K562 (cell line): ENCODE results near the gene MUC5AC. TPM values are rescaled to one million over a fixed set of nuclear protein-coding genes. Genes with fewer than 3 reads are reported as not detected.
A peak's percentile ranks its signal among the peaks of the same experiment; 100 is the strongest.

Source experiments
- ATAC-seq: fragments of 200-7000 bp; cut with Tn5 transposase; 3 replicates; pipeline ENCODE4 v1.9.1; 2020; ENCODE audit warnings: moderate library complexity
- BruUV-seq: library from RNA; stranded (reverse); fragments of 400-500 nt; replicated peaks from 2 replicates; lab custom pipeline; 2021; lab: Mats Ljungman, UMichigan
- CTCF ChIA-PET: fragments of 300-600 bp; formaldehyde crosslinking; extraction: SDS; loops from one replicate; lab custom pipeline; 2021; ENCODE audit warnings: low intra/inter-chr PET ratio; lab: Yijun Ruan, JAX
- POLR2A ChIA-PET: fragments of 300-600, 350-650 bp; sonication (Branson Sonifier 250); formaldehyde crosslinking; extraction: SDS; loops from one replicate; lab custom pipeline; 2021; ENCODE audit warnings: antibody characterized with exemption, inconsistent platforms; lab: Yijun Ruan, JAX
- DNase-seq, 4 experiments: peaks; one replicate each; pipeline versions ENCODE4 v3.0.0 to v3.0.0-alpha.2; 2011 to 2018; ENCODE audit warnings: low spot score in 3 of 4, mixed read lengths in 3 of 4; ENCODE audit errors: extremely low read depth in 1 of 4
- FAIRE-seq: peaks from 2 replicates; lab custom pipeline; 2011; peaks lifted over from hg19 to GRCh38; lab: Jason Lieb, UNC
- H2AFZ ChIP-seq: 2 replicates; pipeline ENCODE4 v1.6.0; 2011; ENCODE audit warnings: low read depth, low read length, control low read depth, inconsistent platforms
- H3K27ac ChIP-seq: fragments of 200-600 bp; 3 replicates; pipeline ENCODE4 v1.8.0; 2011; ENCODE audit warnings: low read depth, mild to moderate bottlenecking, control low read depth, inconsistent platforms, low read length, moderate library complexity, mixed read lengths; ENCODE audit errors: extremely low read depth
- H3K27me3 ChIP-seq, 2 experiments: fragments of 300-600 bp in 1 of 2; 2 replicates in 1 of 2; 3 replicates in 1 of 2; pipeline versions ENCODE4 v1.6.0 to v1.8.0; 2011; ENCODE audit warnings: inconsistent platforms in 2 of 2, low read length in 2 of 2, mild to moderate bottlenecking in 1 of 2, mixed read lengths in 1 of 2, moderate library complexity in 1 of 2; ENCODE audit not compliant: control insufficient read depth in 2 of 2, insufficient read depth in 2 of 2
- H3K36me3 ChIP-seq: fragments of 300-600 bp; 3 replicates; pipeline ENCODE4 v1.8.0; 2011; ENCODE audit warnings: mild to moderate bottlenecking, low read length, inconsistent platforms; ENCODE audit not compliant: control insufficient read depth, insufficient read depth
- H3K4me1 ChIP-seq, 2 experiments: fragments of 200-600 bp in 1 of 2; replicated peaks in 1 of 2; 2 replicates in 1 of 2; 3 replicates in 1 of 2; pipeline versions ENCODE4 v1.5.1 to v1.8.0; 2011; ENCODE audit warnings: inconsistent platforms in 2 of 2, low read length in 2 of 2, mild to moderate bottlenecking in 1 of 2, mixed read lengths in 1 of 2, moderate library complexity in 1 of 2; ENCODE audit not compliant: control insufficient read depth in 2 of 2, insufficient read depth in 2 of 2
- H3K4me2 ChIP-seq: 2 replicates; pipeline ENCODE4 v1.6.1; 2011; ENCODE audit warnings: low read length, control low read depth, inconsistent platforms, mixed read lengths; ENCODE audit not compliant: insufficient read depth
- H3K4me3 ChIP-seq: fragments of 200-600 bp; sonication (generic), shearing (Covaris generic); 2 replicates; pipeline ENCODE4 v1.5.1; 2016; ENCODE audit warnings: control low read depth, inconsistent platforms
- H3K79me2 ChIP-seq: fragments of 200-600 bp; 3 replicates; pipeline ENCODE4 v1.8.0; 2011; ENCODE audit warnings: low read length, inconsistent platforms; ENCODE audit not compliant: control insufficient read depth, insufficient read depth
- H3K9ac ChIP-seq, 2 experiments: 2 replicates each; pipeline versions ENCODE4 v1.6.0 to v1.6.1; 2011; ENCODE audit warnings: low read depth in 2 of 2, low read length in 2 of 2, control low read depth in 1 of 2, inconsistent platforms in 1 of 2, mild to moderate bottlenecking in 1 of 2, mixed read lengths in 1 of 2; ENCODE audit not compliant: insufficient read depth in 1 of 2
- H3K9me1 ChIP-seq: one replicate; pipeline ENCODE4 v1.6.0; 2011; ENCODE audit warnings: inconsistent platforms, mild to moderate bottlenecking, low read length, moderate library complexity; ENCODE audit not compliant: control insufficient read depth, insufficient read depth
- H3K9me3 ChIP-seq: replicated peaks from 2 replicates; pipeline ENCODE4 v1.5.1; 2011; ENCODE audit warnings: low read depth, low read length, inconsistent platforms; ENCODE audit not compliant: control insufficient read depth, insufficient read depth
- H4K20me1 ChIP-seq: replicated peaks from 2 replicates; pipeline ENCODE4 v1.6.1; 2011; ENCODE audit warnings: low read length, inconsistent platforms, mixed read lengths; ENCODE audit not compliant: control insufficient read depth, insufficient read depth
- KAT2B ChIP-seq: IDR thresholded peaks from one replicate; pipeline ENCODE4 v1.6.1; 2012; ENCODE audit warnings: low read depth, mild to moderate bottlenecking, control low read depth, inconsistent platforms, low read length, moderate library complexity
- MAZ ChIP-seq, 2 experiments: fragments of 450-650 bp in 1 of 2; sonication (generic) in 1 of 2; formaldehyde crosslinking; IDR thresholded peaks in 1 of 2; conservative IDR thresholded peaks in 1 of 2; 2 replicates each; pipeline versions ENCODE4 v1.4.0 to v1.5.0; 2020; ENCODE audit warnings: mild to moderate bottlenecking in 1 of 2, missing genetic modification reagents in 1 of 2
- NR1H2 ChIP-seq: sonication (generic); formaldehyde crosslinking; IDR thresholded peaks from 2 replicates; pipeline ENCODE4 v1.4.0; 2020; ENCODE audit warnings: mild to moderate bottlenecking, missing genetic modification reagents
- PBX2 ChIP-seq, 2 experiments: IDR thresholded peaks in 1 of 2; conservative IDR thresholded peaks in 1 of 2; 2 replicates each; pipeline ENCODE4 v1.6.1; 2016; ENCODE audit warnings: low read depth in 2 of 2, mild to moderate bottlenecking in 1 of 2, missing compliant biosample characterization in 1 of 2, missing genetic modification characterization in 1 of 2, moderate library complexity in 1 of 2
- RBM25 ChIP-seq: fragments of 200-400 bp; formaldehyde crosslinking; IDR thresholded peaks from 2 replicates; pipeline ENCODE4 v1.6.1; 2018; ENCODE audit warnings: low read length, low read depth, moderate library complexity; ENCODE audit not compliant: severe bottlenecking
- ZNF212 ChIP-seq: fragments of 450-650 bp; formaldehyde crosslinking; IDR thresholded peaks from 2 replicates; pipeline ENCODE4 v1.4.0; 2020; ENCODE audit warnings: mild to moderate bottlenecking
- ZNF3 ChIP-seq: fragments of 250-450 bp; sonication (Bioruptor Pico); IDR thresholded peaks from 2 replicates; pipeline ENCODE4 v1.5.0; 2021; ENCODE audit warnings: mild to moderate bottlenecking, moderate library complexity
- WGBS: fragments of 100-300 bp; shearing (Covaris generic); methylation state at CpG from one replicate; pipeline ENCODE4 v1.1.6; 2016; ENCODE audit warnings: low coverage, mixed read lengths; ENCODE audit not compliant: insufficient coverage; ENCODE audit errors: missing lambda C conversion rate; 5-methylcytosine and 5-hydroxymethylcytosine counted together
- in situ Hi-C: fragments of 300-500 bp; cut with MboI; formaldehyde crosslinking; loops from 4 replicates; pipeline ENCODE4 v1.15.0; 2018; ENCODE audit warnings: inconsistent platforms, mixed read lengths
- intact Hi-C: fragments of 100-400 bp; cut with micrococcal nuclease; formaldehyde crosslinking; loops from 2 replicates; pipeline ENCODE4 v1.14.2; 2022
- polyA plus RNA-seq, 8 experiments: library from polyadenylated mRNA; depleted of rRNA in 4 of 8; stranded (reverse) in 5 of 8; unstranded in 3 of 8; fragments of >200 nt; fragmentation: Nextera tagmentation in 2 of 8; fragmentation: Illumina TruSeq in 1 of 8; extraction: Ambion mirVana in 2 of 8; extraction: Trizol in 1 of 8; gene quantifications; 2 replicates each; pipeline versions ENCODE4 v1.2.1 to v1.2.3, GENCODE V29; 2011 to 2014; ENCODE audit warnings: inconsistent platforms in 1 of 8, missing spikeins in 1 of 8
- total RNA-seq, 7 experiments: library from RNA; depleted of rRNA in 6 of 7; stranded (reverse); fragments of >200 nt in 6 of 7; fragmentation: Illumina TruSeq in 2 of 7; extraction: Trizol in 2 of 7; gene quantifications; 2 replicates each; pipeline versions ENCODE4 v1.2.1 to v1.2.3, GENCODE V29; 2011 to 2021; ENCODE audit warnings: low replicate concordance in 1 of 7

The MUC5AC gene
- total and polyA plus RNA-seq, 9 of the 15 experiments (the other 6 are each of a cell fraction or from before 2014, with no cell fraction given) = not detected

- H3K4me3 ChIP-seq = no peak overlapping the region
- CTCF ChIA-PET = no interaction called here
- FAIRE-seq (peak; percentile 19), ATAC-seq (no peak), DNase-seq (no peak)
- intact Hi-C loops = no loop called here
- H2AFZ ChIP-seq = no peak overlapping the region
- H4K20me1 ChIP-seq = 0 out of 2 replicates have a peak, but pooled peaks cover 5% of the 10 kb centered on the region
- TF ChIP-seq NR1H2 (CRISPR knock-in tag) (no peak), MAZ (CRISPR knock-in tag; conservative IDR thresholded peaks at IDR 0.05 in 1 of 2, IDR thresholded peaks at IDR 0.05 in 1 of 2) (no peak), RBM25 (no peak), PBX2 (CRISPR knock-in tag; IDR thresholded peaks at IDR 0.05; ENCODE audit: low read depth) (no peak), PBX2 (tag; conservative IDR thresholded peaks at IDR 0.05; ENCODE audit: low read depth) (no peak), KAT2B (no peak), ZNF212 (CRISPR knock-in tag) (no peak), ZNF3 (CRISPR knock-in tag) (no peak)
- H3K36me3 ChIP-seq = no peaks in the 10 kb centered on the region
- peaks cover 0 to 18% of the 10 kb centered on the region in 2 experiments; a peak in 2 of 5 replicates for H3K4me1 ChIP-seq
- no peak overlapping the region for H3K4me2 ChIP-seq
- POLR2A ChIA-PET = no interaction called here
- no peaks in the 10 kb centered on the region for H3K79me2 ChIP-seq
- peaks cover 9 to 34% of the 10 kb centered on the region in 2 experiments; a peak in 4 of 5 replicates for H3K27me3 ChIP-seq
- in situ Hi-C loops = no loop called here
- H3K27ac ChIP-seq = no peak overlapping the region
- no peaks in the 10 kb centered on the region for H3K9me1 ChIP-seq
- H3K9ac ChIP-seq = no peak overlapping the region
- no TSS peak for BruUV-seq
- no peaks in the 10 kb centered on the region for H3K9me3 ChIP-seq
- WGBS = 10% methylated on average over 6 of the region's 6 CpGs
These were observed 10.0 kb upstream of the MUC5AC start for GRCh38 chr11:1147792-1148191.
